Sigmoid colon (tissue), 3 donors: ENCODE results near the gene FCMR.

Source experiments
- CTCF ChIP-seq, 4 experiments: fragments of 450-650 bp in 3 of 4; fragments of 200-600 bp in 1 of 4; IDR thresholded peaks; one replicate each; pipeline ENCODE4 v1.5.1; 2016 to 2019; ENCODE audit warnings: antibody characterized with exemption in 4 of 4, mild to moderate bottlenecking in 3 of 4, moderate library complexity in 2 of 4
- POLR2A ChIP-seq, 2 donors: fragments of 450-650 bp; IDR thresholded peaks; one replicate each; pipeline ENCODE4 v1.6.1; 2016; ENCODE audit warnings: antibody characterized with exemption in 2 of 2, mild to moderate bottlenecking in 2 of 2, moderate library complexity in 2 of 2

GRCh38 chr1:206951318-206952100, 29.8 kb upstream of the FCMR start:
- TF ChIP-seq CTCF (IDR thresholded peaks at IDR 0.05) = no peak
- TF ChIP-seq POLR2A (IDR thresholded peaks at IDR 0.05) = no peak
